ENCODE results near the gene XKR3.
"Not testable (repeated sequence)": the region's sequence is repeated elsewhere in the genome, so short reads cannot be mapped to it uniquely, and the experiment has no call there.

The XKR3 gene

DNA sequence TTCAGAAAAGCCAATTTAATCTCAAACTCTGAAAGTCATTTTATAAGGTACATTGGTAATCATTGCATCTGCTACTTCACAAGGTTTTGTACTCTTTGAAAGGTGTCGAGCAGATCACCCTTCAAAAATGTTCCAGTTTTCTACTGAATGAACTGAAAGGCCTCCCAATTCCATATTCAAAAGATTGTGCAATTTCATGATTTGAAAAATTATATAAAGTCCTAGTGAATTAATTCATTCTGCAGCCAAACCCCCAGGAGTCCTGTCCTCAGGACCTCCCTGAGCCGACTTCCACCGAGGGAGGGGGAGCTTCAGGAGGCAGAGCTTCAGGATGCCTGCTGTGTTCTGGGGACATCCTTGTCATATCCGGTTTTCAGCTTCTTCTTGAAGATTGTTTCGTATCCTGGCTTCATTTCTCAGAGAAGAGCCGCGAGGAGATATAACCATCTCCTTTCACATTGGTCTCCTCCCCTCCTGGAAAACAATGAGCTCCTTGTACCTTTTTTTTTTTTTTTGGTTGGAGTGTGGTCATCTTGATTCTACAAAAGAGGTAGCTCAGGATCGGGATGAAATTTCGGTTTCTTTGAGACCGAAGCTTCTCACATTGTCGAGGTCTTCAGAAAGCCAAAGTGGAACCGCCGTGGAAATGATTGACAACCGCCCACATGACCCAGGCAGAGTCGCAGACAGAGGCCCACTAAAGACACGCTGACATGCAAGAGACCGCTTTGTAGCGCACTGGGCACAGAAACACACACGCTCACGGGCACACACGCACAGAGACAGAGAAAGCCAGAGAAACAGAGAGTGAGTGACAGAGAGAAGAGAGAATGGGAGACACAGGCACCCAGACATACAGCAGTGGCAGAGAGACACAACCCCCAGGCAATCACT lies 77.7 kb downstream of the XKR3 start:
- DNase-seq (ENCODE audit: low spot score), result not testable (repeated sequence)

DNA sequence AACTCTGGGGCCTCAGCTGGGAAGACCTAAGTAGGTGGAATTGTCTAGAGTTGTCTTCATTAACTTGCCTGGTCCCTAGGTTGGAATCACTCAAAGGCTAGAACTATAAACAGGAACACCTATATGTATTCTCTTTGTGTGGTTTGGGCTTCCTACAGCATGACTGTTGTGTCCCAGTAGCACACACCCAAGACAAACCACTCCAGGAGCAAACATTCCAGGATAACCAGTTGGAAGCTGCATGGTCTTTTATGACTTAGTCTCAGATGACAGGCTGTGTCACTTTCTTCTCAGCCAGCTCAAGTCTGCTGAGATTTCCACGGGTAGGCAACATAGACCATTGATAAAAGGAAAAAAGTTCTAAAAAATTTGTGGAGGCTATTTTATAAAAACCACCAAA lies 90.9 kb downstream of the XKR3 start:
- not testable (repeated sequence) for DNase-seq (ENCODE audit: low spot score)
